ENCODE data around the gene LYZ.
"Not testable (repeated sequence)": the region's sequence is repeated elsewhere in the genome, so short reads cannot be mapped to it uniquely, and the experiment has no call there.

Gene LYZ

GRCh38 chr12:69348162-69348938 is at the start of gene LYZ:
LYZ (plus strand) TSS chr12:69348381; CDS start chr12:69348409, 28 bp downstream.
- no peak for DNase-seq (ENCODE audit: low read depth)

GRCh38 chr12:69298947-69299346 is 49.2 kb upstream of the LYZ start:
- DNase-seq (ENCODE audit: low read depth) = no peak

DNA sequence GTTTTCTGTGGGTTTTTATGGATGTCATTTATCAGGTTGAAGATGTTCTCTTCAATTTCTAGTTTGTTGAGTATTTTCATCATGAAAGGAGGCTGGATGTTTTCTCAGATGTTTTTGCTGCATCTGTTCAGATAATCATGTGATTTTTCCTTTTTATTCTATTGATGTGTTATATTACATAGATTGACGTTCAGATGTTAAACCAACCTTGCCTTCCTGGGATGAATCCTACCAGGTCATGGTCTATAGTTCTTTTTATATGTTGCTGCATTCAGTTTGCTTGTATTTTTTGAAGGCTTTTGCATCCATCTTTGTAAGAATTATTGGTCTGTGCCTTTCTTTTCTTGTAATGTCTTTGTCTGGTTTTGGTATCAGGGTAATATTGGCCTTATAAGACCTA is 43.9 kb upstream of the LYZ start:
- DNase-seq (ENCODE audit: low read depth) = no peak

DNA sequence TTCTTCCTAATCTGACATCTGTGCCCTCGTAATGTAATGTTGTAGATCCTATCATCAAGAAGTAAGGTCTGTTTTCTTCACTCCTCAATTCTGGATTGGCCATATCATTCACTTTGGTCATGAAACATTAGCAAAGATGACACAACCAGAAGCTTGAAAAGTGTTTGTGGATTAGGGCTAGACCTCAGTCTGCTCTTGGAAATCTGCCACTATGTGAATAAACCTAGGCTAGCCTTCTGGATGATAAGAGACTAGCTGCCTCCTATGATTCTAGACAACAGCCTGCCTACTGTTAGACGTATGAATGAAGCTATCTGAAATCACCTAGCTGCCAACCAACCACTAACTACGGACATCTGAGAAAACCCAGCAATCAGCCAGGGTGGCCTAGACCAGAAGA is 38.7 kb upstream of the LYZ start:
- no peak for DNase-seq (ENCODE audit: low read depth)

GRCh38 chr12:69313209-69313608 is 35.0 kb upstream of the LYZ start:
- DNase-seq (ENCODE audit: low read depth) = no peak

GRCh38 chr12:69316784-69317183 is 31.4 kb upstream of the LYZ start:
- DNase-seq (ENCODE audit: low read depth) = not testable (repeated sequence)

GRCh38 chr12:69317233-69317632 is 30.9 kb upstream of the LYZ start:
- not testable (repeated sequence) for DNase-seq (ENCODE audit: low read depth)

DNA sequence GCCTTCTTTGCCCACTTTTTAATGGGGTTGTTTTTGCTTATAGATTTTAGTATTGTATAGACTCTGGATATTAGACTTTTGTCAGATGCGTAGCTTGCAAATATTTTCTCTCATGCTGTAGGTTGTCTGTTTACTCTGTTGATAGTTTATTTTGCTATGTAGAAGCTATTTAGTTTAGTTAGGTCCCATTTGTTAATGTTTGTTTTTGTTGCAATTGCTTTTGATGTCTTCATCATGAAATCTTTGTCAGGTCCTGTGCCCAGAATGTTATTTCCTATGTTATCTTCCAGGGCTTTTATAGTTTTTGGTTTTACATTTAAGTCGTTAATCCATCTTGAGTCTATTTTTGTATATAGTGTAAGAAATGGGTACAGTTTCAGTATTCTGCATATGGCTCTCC is 30.0 kb upstream of the LYZ start:
- DNase-seq (ENCODE audit: low read depth) = no peak

GRCh38 chr12:69321351-69321750 is 26.8 kb upstream of the LYZ start:
- no peak for DNase-seq (ENCODE audit: low read depth)

DNA sequence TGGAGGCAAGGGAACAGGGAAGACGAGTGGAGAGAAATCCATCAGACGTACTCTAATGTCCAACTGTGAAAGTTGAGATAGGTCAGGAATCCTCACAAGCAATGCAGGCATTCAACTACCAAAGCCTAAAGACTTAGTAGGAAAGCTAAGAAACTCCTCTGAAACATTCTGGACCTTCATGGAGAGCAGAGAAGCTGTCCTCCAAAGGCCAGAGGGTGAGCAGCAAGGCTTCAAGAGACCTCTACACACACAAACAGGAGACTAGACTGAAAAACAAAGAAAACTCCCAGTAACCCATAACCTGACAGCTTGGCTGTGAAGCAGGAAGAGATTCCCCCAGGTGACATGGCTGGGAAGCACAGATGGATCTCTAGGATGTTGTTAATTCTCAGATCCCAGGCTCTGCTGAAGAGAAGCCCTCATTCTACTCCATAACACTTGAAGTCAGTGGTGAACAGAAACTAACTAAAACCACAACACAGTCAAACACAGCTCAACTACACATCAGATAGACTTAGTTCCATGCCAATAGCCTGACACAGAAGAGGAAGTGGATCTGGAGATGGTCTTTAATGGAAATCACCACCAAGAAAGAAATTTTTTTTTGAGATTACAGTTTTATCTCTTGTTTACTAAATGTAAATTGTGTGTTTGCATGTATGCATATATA is 23.2 kb upstream of the LYZ start:
- no peak for DNase-seq (ENCODE audit: low read depth)

DNA sequence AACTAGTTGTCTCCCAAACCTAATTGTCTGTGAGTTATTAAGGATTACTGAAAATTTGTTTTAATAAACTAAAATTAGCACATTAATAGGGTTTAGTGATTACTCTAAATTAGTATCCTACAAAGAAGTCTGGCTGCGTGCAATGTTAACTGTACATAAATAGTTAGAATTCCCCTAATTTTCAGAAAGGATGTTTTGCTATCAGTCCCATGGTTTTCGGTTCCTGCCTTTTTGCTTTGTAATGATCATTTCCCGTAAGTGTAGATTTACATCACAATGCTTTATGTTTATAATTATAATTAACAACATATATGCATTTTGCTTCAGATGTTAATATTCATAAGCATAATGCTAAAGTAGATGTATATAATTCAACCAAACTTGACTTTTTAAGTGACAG is 19.8 kb upstream of the LYZ start:
- no peak for DNase-seq (ENCODE audit: low read depth)

DNA sequence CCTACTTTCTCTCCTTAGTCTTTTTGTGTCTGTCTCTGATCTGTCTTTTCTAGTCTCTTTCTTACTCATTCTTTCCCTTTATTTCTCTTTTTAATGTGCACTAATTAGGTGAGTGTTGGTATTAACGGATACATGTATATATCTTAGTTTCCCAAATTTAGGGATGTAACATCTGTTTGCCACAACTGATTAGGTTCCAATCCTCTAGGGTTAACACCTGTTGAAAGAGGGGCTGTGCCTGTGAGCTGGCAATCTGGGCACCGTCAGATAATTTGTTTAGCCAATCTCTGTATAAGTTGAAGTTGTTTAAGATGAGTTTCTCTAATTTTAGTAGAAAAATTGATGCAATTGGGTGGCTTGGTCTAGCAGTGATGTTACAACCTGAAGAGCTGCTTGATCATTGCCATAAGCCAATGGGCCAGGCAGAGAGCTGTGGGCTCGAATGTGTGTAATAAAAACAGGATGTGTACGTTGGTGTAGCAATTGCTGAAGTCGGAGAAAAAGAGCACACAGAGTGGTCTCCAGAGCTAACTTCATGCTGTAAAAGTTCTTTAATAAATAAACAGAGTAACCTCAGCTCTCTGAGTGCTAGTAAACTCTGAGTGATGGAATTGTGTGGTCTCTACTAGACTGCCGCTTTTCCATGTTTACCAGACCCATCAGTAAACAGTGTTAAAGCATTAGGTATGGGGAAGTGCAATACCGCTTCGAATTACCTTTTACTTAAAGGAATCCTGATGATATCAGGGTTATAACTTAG is 18.3 kb upstream of the LYZ start:
- DNase-seq (ENCODE audit: low read depth) = no peak

GRCh38 chr12:69330475-69331473 is 17.4 kb upstream of the LYZ start:
- peak; percentile 30 for DNase-seq (ENCODE audit: low read depth)

- DNase-seq (ENCODE audit: low read depth) = no peak
Measured at GRCh38 chr12:69331519-69331908, 16.7 kb upstream of the LYZ start.

- no peak for DNase-seq (ENCODE audit: low read depth)
Measured at GRCh38 chr12:69331909-69332684, 16.1 kb upstream of the LYZ start.

GRCh38 chr12:69332815-69333358 is 15.3 kb upstream of the LYZ start:
- DNase-seq (ENCODE audit: low read depth) = no peak

- DNase-seq (ENCODE audit: low read depth) = no peak
Measured at GRCh38 chr12:69334158-69334557, 14.0 kb upstream of the LYZ start.

- DNase-seq (ENCODE audit: low read depth) = no peak
Measured at GRCh38 chr12:69337311-69338090, 10.7 kb upstream of the LYZ start.

DNA sequence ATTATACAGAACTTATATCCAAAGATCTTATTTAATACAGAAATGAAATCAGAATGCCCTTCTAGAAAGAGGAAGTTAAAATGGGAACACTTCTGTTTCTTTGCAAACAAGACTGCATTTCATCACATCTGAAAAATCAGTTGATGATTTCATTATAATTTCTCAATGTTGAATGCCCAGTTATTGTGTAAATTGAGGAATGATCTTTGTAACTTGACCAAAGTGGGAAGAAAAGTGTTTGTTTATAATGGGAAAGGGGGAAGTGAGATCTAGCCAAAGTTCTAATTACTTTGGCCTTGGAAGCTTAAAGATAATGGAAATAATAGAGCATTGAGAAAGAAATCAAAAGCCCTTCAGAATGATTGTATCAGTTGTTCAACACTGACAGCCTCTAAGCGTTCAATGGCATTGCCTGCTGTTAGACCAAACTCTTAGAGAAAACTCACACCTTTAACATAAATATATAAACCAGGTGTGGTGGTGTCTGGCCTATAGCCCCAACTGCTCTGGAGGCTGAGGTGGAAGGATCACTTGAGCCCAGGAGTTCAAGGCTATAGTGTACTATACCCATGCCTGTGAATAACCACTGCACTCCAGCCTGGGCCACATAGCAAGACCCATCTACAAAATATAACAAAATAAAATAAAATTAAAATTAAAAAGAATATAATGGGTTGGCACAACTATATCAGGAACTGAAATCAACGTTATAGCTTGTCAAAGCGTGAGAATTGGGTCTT is 9.9 kb upstream of the LYZ start:
- DNase-seq (ENCODE audit: low read depth) = no peak
